GM18907 (cell line): ENCODE data around the gene CCDC117.
"Not testable (repeated sequence)": the region's sequence is repeated elsewhere in the genome, so short reads cannot be mapped to it uniquely, and the experiment has no call there.

Source experiments
- ATAC-seq: cut with Tn5 transposase; IDR thresholded peaks from one replicate; pipeline ENCODE4 v1.9.1; 2021; ENCODE audit warnings: mild to moderate bottlenecking, moderate library complexity; ENCODE audit not compliant: unreplicated experiment

The CCDC117 gene, protein sequence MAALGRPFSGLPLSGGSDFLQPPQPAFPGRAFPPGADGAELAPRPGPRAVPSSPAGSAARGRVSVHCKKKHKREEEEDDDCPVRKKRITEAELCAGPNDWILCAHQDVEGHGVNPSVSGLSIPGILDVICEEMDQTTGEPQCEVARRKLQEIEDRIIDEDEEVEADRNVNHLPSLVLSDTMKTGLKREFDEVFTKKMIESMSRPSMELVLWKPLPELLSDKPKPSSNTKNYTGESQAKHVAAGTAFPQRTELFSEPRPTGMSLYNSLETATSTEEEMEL

GRCh38 chr22:28772633-28773460 is at the start of gene CCDC117:
Gene CCDC117 (plus strand): TSS chr22:28772695. CDS start chr22:28772850, 155 bp downstream.
- peak; percentile 88 for ATAC-seq

DNA sequence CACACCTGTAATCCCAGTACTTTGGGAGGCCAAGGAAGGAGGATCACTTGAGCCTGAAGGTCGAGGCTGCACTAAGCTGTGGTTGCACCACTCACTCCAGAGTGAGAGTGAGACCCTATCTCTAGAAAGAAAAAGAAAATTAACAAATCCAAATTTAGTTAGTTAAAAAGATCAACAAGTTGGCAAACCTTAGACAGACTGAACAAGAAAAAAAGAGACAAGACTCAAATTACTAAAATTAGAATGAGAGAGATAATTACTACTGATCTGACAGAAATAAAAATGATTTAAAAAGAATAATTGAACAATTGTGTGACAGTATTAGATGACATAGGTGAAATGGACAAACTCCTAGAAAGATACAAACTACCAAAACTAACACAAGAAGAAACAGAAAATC is 44.5 kb upstream of the CCDC117 start:
- no peak for ATAC-seq

DNA sequence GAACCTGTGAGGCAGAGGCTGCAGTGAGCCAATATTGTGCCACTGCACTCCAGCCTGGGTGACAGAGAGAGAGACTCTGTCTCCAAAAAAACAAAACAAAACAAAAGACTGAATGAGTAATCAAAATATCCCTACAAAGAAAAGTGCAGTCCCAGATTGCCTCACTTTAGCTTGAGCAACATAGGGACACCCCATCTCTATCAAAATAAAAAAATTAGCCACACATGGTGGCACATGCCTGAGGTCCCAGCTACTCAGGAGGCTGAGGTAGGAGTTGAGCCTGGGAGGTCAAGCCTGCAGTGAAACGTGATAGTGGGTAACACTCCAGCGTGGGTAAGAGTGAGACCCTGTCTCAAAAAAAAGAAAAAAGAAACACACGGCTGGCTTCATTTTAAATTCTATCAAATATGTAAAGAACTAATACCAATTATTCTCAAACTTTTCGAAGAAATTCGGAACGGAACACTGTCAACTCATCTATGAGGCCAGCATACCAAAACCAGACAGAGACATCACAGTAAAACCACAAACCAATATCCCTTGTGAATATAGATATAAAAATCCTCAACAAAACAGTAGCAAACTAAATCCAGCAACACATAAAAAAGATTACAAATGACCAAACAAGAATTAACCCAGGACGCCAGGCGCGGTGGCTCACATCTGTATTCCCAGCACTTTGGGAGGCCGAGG is 43.7 kb upstream of the CCDC117 start:
- no peak for ATAC-seq

GRCh38 chr22:28730179-28730578 is 42.3 kb upstream of the CCDC117 start:
- no peak for ATAC-seq

DNA sequence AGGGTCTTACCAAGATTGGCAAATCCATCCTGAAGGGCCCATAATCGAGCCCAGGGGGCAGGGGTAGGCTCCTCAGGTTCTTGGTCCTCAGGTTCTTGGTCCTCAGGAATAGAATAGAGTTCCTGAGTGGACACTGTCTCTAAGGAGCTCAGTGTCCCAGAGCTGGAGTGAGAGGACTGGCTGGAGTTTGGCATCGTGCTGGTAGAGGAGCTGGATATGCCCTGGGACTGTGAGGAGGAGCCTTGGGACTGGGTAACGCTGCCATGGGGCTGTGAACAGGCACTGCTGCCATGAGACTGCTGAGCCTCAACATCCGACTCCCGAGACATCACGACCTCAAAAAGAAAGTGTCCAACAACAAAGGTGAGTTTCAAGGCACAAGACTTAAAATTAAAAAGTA is 38.1 kb upstream of the CCDC117 start:
- ATAC-seq = no peak

- no peak for ATAC-seq
These were observed 36.0 kb upstream of the CCDC117 start for GRCh38 chr22:28736301-28737155.

DNA sequence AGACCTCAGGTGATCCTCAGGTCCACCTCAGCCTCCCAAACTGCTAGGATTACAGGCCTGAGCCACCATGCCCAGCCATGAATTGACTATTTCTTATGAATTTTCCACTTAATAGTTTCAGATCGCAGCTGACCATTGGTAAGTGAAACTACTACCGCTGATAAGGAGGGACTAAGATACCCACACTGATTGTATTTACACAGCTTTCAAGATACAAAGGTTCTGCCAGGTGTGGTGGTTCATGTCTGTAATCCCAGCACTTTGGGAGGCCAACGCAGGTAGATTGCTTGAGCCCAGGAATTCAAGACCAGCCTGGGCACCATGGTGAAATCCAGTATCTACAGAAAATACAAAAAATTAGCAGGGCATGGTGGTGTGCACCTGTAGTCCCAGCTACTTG is 34.8 kb upstream of the CCDC117 start:
- ATAC-seq = no peak

DNA sequence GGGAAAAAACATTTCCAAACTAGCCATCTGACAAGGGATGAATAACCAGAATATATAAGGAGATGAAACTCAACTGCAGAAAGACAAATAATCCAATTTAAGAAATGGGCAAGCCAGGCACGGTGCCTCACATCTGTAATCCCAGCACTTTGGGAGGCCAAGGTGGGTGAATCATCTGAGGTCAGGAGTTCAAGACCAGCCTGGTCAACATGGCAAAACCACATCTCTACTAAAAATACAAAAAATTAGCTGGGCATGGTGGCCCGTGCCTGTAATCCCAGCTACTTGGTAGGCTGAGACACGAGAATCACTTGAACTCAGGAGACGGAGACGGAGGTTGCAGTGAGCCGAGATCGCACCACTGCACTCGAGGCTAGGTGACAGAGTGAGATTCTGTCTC is 33.6 kb upstream of the CCDC117 start:
- ATAC-seq = not testable (repeated sequence)

- ATAC-seq = no peak
These were observed 31.2 kb upstream of the CCDC117 start for GRCh38 chr22:28741200-28741784.

DNA sequence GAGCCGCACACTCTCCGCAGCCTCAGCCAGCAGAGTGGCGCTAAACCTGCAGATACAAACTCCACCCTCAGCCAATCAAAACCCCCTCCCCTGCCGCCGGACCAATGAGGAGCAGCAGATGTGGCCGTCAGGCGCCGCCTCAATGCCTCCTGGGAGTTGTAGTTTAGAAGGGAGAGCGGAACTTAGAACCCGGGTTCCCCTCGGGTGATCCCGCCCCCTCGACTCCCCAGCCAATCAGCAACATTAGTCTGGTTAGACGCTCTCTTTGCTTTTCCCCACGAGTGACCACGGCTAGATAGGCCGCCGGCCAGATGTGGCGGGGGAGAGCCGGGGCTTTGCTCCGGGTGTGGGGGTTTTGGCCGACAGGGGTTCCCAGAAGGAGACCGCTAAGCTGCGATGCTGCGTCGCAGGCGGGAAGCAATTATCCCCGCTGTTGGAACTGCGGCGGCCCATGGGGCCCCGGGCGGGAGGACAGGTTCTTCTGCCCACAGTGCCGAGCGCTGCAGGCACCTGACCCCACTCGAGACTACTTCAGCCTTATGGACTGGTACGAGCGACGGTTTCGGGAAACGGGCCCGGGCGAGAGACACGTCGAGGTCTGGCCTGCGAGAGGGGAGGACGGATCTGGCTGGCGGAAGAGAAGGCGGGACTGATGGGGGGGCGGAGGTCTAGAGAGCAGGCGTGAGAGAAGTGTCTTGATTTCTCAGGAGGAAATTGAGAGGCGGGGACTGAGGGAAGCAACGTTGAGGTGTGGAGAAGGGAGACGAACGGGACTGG is 30.5 kb upstream of the CCDC117 start, which contains the start of the genes CHEK2 and HSCB:
Gene CHEK2, minus strand, starts transcription at position 36 of the 777 bp plus-strand sequence. CDS start 7,099 bp downstream, outside the sequence.
Gene HSCB, plus strand, starts transcription at position 255 of the 777 bp plus-strand sequence. Its CDS starts 57 bp downstream, at position 312.
- ATAC-seq = peak; percentile 90

DNA sequence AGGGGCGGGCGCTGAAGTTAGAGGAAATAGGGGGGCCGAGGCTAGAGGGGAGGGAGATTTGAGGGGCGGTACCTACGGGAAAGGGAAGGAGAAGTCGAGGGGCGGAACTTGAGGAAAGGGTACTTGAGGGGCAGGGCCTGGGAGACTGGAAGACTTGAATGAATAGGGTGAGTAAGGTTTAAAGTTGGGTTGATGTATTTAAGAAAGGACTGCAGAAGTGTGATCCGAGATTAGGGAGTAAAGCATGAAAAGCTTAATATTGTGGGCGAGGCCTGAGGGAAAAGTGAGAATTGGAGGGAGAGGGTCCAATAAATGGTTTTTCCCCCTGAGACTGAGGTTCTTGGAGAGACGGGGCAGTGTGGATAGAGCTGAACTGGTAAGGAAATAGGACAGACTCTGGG is 29.9 kb upstream of the CCDC117 start:
- ATAC-seq = no peak

- no peak for ATAC-seq
These were observed 28.6 kb upstream of the CCDC117 start for GRCh38 chr22:28743852-28744251.

GRCh38 chr22:28750471-28750881 is 22.0 kb upstream of the CCDC117 start:
- no peak for ATAC-seq

GRCh38 chr22:28754512-28754911 is 18.0 kb upstream of the CCDC117 start:
- not testable (repeated sequence) for ATAC-seq

- no peak for ATAC-seq
These were observed 12.5 kb upstream of the CCDC117 start for GRCh38 chr22:28759861-28760560.

- ATAC-seq = no peak
These were observed 11.1 kb upstream of the CCDC117 start for GRCh38 chr22:28761449-28761755.

DNA sequence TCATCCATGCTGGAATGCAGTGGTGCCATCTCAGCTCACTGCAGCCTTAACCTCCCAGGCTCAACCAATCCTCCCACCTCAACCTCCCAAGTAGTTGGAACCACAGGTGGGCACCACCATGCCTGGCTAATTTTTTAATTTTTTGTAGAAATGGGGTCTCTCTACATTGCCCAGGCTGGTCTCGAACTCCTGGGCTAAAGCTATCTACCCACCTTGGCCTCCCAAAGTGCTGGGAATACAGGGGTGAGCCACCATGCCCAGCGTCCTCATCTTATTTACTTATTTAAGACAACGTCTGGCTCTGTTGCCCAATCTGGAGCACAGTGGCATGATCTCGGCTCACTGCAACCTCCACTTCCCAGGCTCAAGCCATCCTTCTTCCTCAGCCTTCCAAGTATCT is 10.5 kb upstream of the CCDC117 start:
- ATAC-seq = not testable (repeated sequence)

DNA sequence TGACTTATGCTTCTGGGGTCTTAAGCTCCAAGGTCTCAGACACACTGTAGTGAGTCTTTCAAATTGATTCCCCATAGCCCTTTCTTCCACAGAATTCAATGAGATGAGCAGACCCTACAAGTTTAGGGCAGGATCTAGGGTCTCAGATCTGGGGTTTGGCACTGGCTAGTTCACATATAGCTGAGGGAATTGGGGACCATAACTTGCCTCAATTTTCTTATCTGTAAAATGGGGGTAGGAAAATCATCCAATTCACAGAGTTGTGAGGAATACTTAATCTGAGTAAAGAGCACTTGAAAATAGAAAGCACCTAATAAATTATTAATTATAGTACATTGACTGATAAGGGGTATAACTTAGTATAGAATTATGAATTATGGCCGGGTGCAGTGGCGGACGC is 5.9 kb upstream of the CCDC117 start:
- ATAC-seq = no peak
